SW480 (cell line): ENCODE data around the gene UBE2G1.
A peak's percentile ranks its signal among the peaks of the same experiment; 100 is the strongest.

Experiments used
- DNase-seq: peaks from one replicate; pipeline ENCODE4 v3.0.0-alpha.2; 2016; ENCODE audit warnings: low spot score

Gene UBE2G1

GRCh38 chr17:4334332-4334731 is 32.1 kb downstream of the UBE2G1 start:
- DNase-seq, result no peak

DNA sequence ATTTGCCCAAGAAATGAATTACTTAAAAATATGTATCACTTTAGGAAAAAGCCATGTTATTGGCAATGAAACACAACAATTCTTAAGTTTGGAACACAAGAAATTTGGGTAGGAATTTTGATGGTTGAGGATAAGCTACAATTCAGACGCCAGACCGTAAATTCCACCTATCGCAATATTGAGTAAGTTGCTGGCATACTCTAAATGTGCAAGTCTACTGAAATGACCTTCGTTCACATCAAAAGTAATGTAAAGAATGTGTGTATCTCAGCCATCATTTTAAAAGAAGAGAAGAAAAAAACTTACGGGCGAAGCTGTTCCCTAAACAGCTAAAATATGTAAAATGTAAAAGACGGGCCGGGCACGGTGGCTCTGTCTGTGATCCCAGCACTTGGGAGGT is 33.4 kb downstream of the UBE2G1 start:
- DNase-seq, result no peak

DNA sequence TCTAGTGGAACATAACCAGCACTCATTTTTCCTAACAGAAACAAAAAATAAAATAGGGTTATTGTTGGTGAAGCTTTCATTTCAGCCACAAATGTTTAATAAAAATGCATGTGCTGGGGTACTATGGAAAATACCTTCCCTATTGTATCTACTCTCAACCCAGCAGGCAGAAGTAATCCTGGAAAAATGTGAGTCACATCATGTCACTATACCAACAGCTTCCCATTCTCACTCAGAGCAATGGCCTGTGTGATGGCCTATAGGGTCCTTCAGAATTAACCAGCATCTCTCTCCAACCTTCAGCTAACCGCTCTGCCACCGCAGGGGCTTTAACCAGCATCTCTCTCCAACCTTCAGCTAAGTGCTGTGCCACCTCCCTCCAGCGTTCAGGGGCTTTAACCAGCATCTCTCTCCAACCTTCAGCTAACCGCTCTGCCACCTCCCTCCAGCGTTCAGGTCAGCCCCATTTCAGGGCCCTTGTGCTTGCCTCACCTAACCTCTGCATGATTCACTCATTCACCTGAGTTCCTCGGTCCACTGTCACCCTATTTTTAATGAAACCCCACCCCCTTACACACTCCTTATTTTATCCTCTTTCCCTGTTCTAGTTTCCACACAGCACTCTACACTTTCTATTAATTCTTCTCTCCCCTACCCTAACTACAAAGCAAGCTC is 34.0 kb downstream of the UBE2G1 start:
- no peak for DNase-seq

DNA sequence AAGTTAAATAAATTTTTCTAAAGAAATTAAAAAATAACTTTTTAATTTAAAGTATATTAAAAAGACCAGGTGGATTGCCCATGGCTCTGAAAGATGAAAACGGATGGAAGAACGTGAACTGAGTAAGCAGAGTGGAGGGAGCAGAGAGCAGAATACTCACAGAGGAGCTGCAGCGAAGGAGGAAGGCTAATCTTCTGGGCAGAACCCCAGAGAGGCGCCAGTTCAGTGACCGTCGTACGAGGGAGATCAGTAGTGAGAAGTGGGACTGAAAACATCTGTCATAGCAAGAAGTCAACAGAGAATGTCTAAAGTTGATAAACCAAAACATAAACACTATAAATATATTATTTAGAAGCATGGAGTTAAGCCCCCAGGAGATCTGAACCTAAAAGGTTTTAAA is 34.9 kb downstream of the UBE2G1 start:
- no peak for DNase-seq

DNA sequence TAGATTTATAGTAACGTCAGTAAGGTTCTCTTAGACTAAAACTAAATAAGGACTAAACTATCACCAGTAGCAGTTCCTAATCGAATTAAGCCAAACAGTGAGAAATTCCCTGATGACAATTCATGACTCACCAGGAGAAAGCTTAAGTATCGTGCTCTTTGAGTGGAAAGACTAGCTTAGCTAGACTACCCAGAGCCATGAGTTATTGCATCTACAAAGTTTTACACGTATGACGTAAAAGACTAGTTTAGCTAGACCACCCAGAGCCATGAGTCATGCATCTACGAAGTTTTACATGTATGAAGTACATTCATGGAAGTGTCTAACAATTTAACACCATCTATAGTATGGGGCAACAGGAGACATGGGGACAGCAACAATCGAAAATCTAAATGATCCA is 36.6 kb downstream of the UBE2G1 start:
- no peak for DNase-seq

- DNase-seq, result peak; percentile 11
Measured at GRCh38 chr17:4327606-4328005, 38.9 kb downstream of the UBE2G1 start.

DNA sequence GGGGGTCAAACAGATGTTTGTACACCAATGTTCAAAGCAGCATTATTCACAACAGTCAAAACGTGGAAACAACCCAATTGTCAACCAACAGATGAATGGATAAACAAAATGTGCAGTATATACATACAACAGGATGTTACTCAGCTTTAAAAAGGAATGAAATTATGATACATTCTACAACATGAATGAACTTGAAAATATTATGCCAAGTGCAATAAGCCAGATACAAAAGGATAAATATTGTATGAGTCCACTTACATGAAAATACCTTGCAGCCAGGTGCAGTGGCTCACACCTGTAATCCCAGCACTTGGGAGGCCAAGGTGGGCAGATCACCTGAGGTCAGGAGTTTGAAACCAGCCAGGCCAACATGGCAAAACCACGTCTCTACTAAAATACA is 39.9 kb downstream of the UBE2G1 start:
- no peak for DNase-seq

DNA sequence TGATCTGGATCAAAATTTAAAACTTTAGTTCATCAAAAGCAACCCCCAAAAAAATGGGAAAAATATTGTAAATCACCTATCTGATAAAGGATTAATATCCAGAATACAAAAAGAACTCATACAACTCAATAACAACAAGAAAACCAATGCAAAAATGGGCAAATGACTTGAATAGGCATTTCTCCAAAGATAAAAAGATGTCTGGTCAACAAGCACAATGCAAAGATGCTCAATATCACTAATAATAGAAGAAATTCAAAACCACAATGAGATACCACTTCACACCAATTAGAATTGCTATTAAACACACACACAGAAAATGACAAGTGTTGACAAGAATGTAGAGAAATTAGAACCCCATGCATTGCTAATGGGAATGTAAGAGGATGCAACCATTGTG is 40.4 kb downstream of the UBE2G1 start:
- no peak for DNase-seq

DNA sequence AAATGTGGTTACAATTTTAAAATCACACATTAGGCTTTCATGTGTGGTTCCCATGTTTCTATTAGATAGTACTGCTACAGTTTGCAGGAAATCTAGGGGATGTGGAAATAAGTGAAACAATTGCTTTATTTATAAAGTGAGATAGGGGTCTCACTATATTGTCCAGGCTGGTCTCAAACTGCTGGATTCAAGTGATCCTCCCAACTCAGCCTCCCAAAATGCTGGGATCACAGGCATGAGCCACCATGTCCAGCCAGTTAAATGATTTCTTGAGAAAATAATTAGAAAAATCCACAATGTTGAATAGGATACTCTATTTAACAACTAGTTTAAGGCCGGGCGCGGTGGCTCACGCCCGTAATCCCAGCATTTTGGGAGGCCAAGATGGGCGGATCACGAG is 42.0 kb downstream of the UBE2G1 start:
- DNase-seq, result no peak

DNA sequence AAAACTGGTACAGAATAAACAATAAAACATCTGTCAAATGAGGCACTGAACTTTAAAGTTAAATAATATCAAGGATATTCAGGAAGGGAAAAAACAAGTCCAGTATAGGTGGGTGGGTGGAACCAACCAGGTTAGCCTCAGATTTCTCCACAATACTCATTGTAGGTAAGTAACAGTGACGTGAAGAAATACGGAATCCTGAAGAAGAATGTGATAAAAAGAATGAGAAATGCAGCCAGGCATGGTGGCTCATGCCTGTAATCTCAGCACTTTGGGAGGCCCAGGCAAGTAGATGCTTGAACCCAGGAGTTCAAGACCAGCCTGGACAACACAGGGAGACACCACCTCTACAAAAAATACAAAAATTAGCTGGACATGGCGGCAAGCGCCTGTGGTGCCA is 47.3 kb downstream of the UBE2G1 start:
- no peak for DNase-seq

DNA sequence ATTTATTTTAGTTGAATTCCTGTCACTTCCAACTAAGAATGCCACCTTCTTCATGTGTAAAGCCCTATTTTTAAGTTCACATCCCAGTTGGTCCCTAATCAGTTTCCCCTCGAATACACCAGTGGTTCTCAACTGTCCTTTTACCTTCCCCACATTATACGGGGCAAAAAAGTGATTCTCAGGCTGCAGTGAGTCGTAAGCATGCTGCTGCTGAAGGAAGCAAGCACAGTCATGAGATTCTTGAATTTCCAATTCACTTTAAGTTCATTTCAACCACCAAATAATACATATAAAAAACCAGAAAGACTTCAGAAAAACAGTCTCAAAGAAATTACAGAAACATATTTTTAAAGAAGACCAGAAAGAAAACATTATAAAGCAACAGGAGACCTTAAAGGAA is 47.9 kb downstream of the UBE2G1 start:
- no peak for DNase-seq

DNA sequence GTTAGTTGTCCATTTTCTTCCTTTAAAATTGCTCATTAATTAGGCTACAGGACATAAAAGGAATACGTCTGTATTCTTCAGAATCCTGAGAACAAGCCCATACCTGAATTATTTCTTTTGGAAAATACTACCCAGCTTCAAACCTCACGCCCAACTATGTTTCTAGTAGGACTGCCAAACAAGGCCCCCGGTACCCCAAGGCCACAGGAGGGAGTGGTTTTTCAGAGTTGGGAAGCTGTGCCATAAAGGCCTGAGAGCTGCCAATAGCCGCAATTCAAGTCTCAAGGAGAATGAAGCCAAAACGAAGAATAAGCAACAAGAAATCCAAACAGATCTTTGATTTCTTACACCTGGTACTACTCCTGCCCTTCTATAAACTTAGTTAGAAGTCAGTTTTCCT is 48.3 kb downstream of the UBE2G1 start:
- no peak for DNase-seq

DNA sequence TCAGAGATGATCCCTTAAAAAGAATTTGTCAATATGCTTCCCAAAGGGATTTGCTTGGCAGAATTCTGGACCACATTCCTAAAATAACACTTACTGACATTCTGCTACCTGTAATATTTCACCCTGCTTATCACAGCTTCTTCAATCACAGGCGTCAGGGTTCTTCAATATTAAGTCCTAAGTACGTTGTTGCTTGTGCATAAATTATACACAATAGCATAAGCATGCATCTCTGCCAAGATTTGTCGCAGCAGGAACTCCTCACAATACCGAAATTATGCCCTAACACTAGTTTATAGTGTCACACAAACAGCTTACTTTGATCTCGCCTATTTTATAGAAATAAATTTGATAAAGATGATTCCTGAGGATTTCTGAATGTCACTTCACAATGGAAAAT is 48.9 kb downstream of the UBE2G1 start:
- no peak for DNase-seq

DNA sequence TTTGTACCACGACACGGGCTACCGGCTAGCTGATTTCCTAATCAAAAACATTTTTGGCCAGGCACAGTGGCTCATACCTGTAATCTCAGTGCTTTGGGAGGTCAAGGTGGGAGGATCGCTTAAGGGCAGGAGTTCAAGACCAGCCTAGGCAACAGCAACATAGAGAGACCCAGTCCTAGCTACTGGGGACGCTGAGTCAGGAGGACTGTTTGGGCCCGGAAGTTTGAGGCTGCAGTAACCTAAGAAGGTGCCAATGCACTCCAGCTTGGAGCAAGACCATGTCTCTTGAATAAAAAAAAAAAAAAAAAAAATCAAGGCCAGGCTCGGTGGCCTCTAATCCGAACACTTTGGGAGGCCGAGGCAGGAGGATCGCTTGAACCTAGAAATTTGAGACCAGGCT is 49.8 kb downstream of the UBE2G1 start:
- no peak for DNase-seq

GRCh38 chr17:4314618-4315017 is 51.9 kb downstream of the UBE2G1 start:
- no peak for DNase-seq

- no peak for DNase-seq
Measured at GRCh38 chr17:4314179-4314578, 52.3 kb downstream of the UBE2G1 start.

DNA sequence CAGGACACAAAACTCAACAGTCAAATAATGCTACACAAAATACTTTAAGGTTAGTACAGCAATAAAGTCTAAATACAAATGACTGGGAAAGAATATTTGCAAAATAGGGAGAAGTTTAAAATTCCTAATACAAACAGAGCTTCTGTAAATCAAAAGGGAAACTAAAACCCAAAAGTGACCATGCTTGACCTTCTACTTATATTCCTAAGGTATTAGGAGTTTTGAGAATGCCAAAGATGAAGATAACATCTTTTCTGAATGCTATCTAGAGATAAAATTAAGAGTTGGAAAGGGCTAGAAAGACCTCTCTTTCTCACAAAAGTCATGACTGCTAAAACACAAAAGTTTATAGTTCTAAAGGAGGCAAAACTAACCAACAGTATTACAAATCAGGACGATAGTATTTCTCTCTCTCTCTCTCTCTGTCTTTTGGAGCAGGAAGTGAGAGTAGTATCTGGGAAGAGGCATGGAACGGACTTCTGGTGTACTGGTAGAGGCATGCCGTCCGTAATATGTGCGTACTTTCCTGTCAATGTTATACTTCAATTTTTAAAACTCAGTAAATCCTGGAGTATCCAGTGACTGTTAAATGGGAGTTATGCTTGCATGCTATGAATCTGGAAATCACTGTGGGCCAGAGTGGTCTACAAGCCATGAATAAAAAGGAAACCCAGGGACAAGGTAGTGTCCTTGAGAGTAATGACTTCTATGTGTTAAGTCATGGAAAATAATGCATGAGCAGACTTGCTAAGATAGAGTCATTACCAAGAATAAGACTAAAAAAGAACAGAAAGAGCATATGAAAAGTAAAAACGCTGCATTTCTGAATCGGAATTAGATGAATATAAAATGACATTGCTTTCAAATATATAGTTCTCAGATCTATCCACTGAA is 53.0 kb downstream of the UBE2G1 start:
- no peak for DNase-seq

- no peak for DNase-seq
Measured at GRCh38 chr17:4310354-4311060, 56.0 kb downstream of the UBE2G1 start.

GRCh38 chr17:4309897-4310296 is 56.6 kb downstream of the UBE2G1 start:
- no peak for DNase-seq

DNA sequence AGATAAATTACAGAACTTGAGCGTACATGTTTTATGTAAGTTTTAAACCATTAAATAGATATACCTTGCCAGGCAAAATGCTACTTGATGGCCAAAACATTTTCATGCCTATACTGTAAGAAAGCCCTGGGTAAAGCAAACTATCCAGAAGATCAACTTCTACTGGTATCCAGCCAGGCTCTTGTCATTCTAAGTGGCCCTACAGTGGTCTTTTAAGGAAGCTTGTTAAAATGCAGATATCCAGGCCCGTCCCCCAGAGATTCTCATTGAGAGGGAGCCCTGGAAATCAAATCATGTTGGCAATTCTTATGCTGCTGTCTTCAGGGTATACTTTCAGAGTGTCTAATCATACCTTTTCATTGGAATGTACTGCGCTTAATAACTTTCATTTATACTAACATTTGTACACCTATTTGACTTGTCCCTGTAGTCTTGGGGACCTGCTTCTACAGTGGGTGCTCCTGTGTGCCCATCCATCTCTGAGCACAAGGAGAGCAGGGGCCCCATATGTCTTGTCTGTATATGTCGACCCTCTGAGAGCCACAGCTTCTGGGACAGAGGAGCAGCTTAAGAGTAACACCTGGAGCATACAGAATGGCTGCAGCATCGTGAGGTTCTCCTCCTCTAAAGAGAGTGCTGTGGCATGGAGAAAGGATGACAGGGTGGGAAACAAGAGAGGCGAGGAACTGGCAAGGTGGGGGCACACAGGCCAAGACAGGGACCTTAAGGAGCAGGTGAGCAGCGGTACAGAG is 59.1 kb downstream of the UBE2G1 start:
- no peak for DNase-seq

DNA sequence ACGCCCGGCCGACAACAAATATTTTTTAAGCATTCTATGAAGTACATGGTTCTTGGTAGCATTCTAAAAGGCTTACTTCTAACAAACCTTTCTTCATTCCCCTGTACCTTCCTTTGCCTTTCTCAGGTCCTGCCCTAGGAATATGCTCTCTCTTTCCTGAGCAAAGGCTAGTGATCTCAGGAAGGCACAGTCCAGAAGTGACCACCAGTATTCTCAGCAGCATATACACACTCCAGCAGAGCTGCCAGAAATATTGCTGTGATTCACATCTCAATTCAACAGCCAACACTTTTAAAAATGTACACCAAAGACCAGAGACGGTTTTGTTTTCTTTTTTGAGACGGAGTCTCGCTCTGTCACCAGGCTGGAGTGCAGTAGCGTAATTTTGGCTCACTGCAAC is 61.3 kb downstream of the UBE2G1 start:
- DNase-seq, result no peak

DNA sequence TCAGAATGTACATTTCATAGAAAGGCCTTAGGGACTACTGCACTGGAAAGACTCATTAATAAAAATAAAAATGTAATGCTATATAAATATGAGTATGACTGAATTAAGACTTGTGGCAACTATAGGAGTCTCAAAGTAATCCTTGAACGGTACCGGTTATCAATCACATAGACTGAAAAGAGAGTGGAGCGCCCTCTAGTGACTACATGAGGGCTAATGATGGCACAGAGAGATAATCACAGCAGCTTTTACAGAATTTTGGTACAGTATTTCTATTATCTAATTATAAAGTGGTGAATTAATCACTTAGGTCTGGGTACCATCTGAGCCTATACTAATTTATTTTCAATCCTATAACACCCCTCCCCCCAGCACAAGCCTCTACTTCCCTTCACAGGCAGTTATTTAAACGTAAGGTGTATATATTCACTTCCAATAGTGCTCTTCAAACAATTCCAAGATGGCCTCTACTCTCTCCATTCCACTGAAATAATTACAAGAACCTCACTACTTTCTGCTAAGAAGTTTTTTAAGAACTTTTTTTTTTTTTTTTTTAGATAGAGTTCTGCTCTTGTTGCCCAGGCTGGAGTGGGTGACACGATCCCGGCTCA is 62.0 kb downstream of the UBE2G1 start:
- peak; percentile 27 for DNase-seq
